OCI-LY7 (cell line): ENCODE measurements around the gene TMEM143. TPM values are rescaled to one million over a fixed set of nuclear protein-coding genes. Genes with fewer than 3 reads are reported as not detected.
A peak's percentile ranks its signal among the peaks of the same experiment; 100 is the strongest.

Experiments
- BruUV-seq: library from RNA; stranded (reverse); fragments of 400-500 nt; replicated peaks from 2 replicates; lab custom pipeline; 2021; lab: Mats Ljungman, UMichigan
- CTCF ChIA-PET: fragments of 300-600 bp; sonication (Branson Sonifier 250); formaldehyde crosslinking; loops from one replicate; lab custom pipeline; 2022; ENCODE audit warnings: antibody characterized with exemption; ENCODE audit not compliant: unreplicated experiment; lab: Charles Lee
- POLR2A ChIA-PET: fragments of 300-600 bp; sonication (Branson Sonifier 250); formaldehyde crosslinking; loops from one replicate; lab custom pipeline; 2022; ENCODE audit warnings: antibody characterized with exemption; lab: Charles Lee
- DNase-seq: peaks from one replicate; pipeline ENCODE4 v3.0.0-alpha.2; 2015; ENCODE audit warnings: low spot score
- H2AFZ ChIP-seq: fragments of 200-600 bp; sonication (generic), shearing (Covaris generic); 2 replicates; pipeline ENCODE4 v1.6.1; 2014; ENCODE audit warnings: mild to moderate bottlenecking, antibody characterized with exemption, low read length, moderate library complexity
- H3K27ac ChIP-seq: fragments of 200-600 bp; sonication (generic); 2 replicates; pipeline ENCODE4 v1.5.1; 2014; ENCODE audit warnings: mixed run types, low read depth, mild to moderate bottlenecking, moderate library complexity, low read length, inconsistent platforms; ENCODE audit not compliant: poor library complexity, severe bottlenecking
- H3K36me3 ChIP-seq: fragments of 200-600 bp; sonication (generic); 2 replicates; pipeline ENCODE4 v1.6.1; 2014; ENCODE audit warnings: mild to moderate bottlenecking, antibody characterized with exemption, low read length, moderate library complexity, mixed read lengths; ENCODE audit not compliant: insufficient read depth
- H3K4me1 ChIP-seq: fragments of 200-600 bp; sonication (generic); 2 replicates; pipeline ENCODE4 v1.5.1; 2014; ENCODE audit warnings: mild to moderate bottlenecking, low read length; ENCODE audit not compliant: insufficient read depth, poor library complexity, severe bottlenecking
- H3K4me2 ChIP-seq: fragments of 200-600 bp; sonication (generic); 2 replicates; pipeline ENCODE4 v1.6.1; 2014; ENCODE audit warnings: mild to moderate bottlenecking, low read length
- H3K4me3 ChIP-seq: fragments of 200-600 bp; sonication (generic); 2 replicates; pipeline ENCODE4 v1.5.1; 2014; ENCODE audit warnings: mild to moderate bottlenecking, low read depth, low read length; ENCODE audit not compliant: poor library complexity, severe bottlenecking
- H3K79me2 ChIP-seq: fragments of 200-600 bp; sonication (generic); 2 replicates; pipeline ENCODE4 v1.6.1; 2016; ENCODE audit warnings: low read depth, mild to moderate bottlenecking, low read length, moderate library complexity, mixed read lengths; ENCODE audit not compliant: insufficient read depth
- H3K9me2 ChIP-seq: fragments of 200-600 bp; sonication (generic); 2 replicates; pipeline ENCODE4 v1.6.1; 2016; ENCODE audit warnings: mild to moderate bottlenecking, low read length, mixed read lengths; ENCODE audit not compliant: insufficient read depth
- H3K9me3 ChIP-seq: fragments of 200-600 bp; sonication (generic); 2 replicates; pipeline ENCODE4 v1.6.1; 2014; ENCODE audit warnings: mild to moderate bottlenecking, mixed run types, low read length, mixed read lengths
- H4K20me1 ChIP-seq: fragments of 200-600 bp; sonication (generic); 2 replicates; pipeline ENCODE4 v1.6.1; 2014; ENCODE audit warnings: mild to moderate bottlenecking, antibody characterized with exemption, low read length, moderate library complexity, mixed read lengths; ENCODE audit not compliant: insufficient read depth
- EZH2phosphoT487 ChIP-seq: fragments of 200-600 bp; sonication (generic); IDR thresholded peaks from 2 replicates; pipeline ENCODE4 v1.6.1; 2018; ENCODE audit warnings: low read depth, borderline replicate concordance, mild to moderate bottlenecking, mixed run types, antibody characterized with exemption, low read length, moderate library complexity, mixed read lengths
- intact Hi-C: fragments of 100-400 bp; cut with micrococcal nuclease; formaldehyde crosslinking; loops from one replicate; pipeline ENCODE4 v1.10.0; 2022; ENCODE audit not compliant: unreplicated experiment
- total RNA-seq, 2 experiments: library from RNA; depleted of rRNA in 1 of 2; stranded (reverse); fragments of >200 nt in 1 of 2; shearing (Covaris generic) in 1 of 2; gene quantifications; 2 replicates each; pipeline ENCODE4 v1.2.3, GENCODE V29; 2014 to 2022
- TF ChIP-seq, protein P1 (sequence below): fragments of 200-600 bp; sonication (generic); conservative IDR thresholded peaks from 2 replicates; pipeline ENCODE4 v1.5.1; 2014; ENCODE audit warnings: mild to moderate bottlenecking, antibody characterized with exemption, low read length, moderate library complexity, mixed read lengths

TMEM143 gene
- total RNA-seq, 2 experiments from 2014 or later, result 31.1 to 31.4 TPM

- no TSS peak for BruUV-seq
- Histone ChIP-seq H3K4me1 (no peaks in the 10 kb centered on the region), H4K20me1 (no peaks in the 10 kb centered on the region), H3K9me2 (no peaks in the 10 kb centered on the region), H3K36me3 (no peaks in the 10 kb centered on the region), H2AFZ (no peak overlapping the region), H3K27ac (no peak overlapping the region), H3K79me2 (no peaks in the 10 kb centered on the region), H3K9me3 (no peaks in the 10 kb centered on the region), H3K4me3 (no peak overlapping the region), H3K4me2 (no peak overlapping the region)
- no peak for TF ChIP-seq EZH2phosphoT487
- TF ChIP-seq, protein P1, sequence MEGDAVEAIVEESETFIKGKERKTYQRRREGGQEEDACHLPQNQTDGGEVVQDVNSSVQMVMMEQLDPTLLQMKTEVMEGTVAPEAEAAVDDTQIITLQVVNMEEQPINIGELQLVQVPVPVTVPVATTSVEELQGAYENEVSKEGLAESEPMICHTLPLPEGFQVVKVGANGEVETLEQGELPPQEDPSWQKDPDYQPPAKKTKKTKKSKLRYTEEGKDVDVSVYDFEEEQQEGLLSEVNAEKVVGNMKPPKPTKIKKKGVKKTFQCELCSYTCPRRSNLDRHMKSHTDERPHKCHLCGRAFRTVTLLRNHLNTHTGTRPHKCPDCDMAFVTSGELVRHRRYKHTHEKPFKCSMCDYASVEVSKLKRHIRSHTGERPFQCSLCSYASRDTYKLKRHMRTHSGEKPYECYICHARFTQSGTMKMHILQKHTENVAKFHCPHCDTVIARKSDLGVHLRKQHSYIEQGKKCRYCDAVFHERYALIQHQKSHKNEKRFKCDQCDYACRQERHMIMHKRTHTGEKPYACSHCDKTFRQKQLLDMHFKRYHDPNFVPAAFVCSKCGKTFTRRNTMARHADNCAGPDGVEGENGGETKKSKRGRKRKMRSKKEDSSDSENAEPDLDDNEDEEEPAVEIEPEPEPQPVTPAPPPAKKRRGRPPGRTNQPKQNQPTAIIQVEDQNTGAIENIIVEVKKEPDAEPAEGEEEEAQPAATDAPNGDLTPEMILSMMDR, result peak; percentile 96
- intact Hi-C loops, result no loop called here
- peak; percentile 69 for DNase-seq
- CTCF ChIA-PET, result interaction anchor here (0.6 kb wide), 1 partner anchor 39 kb away, joined by 3 read pairs; no protein-coding TSS in a partner anchor
- POLR2A ChIA-PET, result no interaction called here
These were observed 12.4 kb downstream of the TMEM143 start for GRCh38 chr19:48351341-48351752.

DNA sequence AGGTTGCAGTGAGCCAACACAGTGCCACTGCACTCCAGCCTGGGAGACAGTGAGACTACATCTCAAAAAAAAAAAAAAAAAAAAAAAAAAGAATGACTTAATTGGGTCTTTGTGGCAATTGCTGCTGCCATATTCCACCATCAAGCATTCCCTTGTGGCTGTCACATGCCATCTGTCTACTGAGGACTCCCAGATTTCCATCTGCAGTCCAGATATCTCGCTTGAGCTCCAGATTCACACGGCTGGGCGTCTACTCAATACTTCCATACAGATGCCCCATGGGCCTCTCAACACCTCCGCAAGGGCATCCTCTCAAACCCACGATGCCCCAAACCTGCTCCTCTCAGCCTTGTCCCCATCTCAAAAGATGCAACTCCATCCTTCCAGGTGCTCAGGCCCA lies 12.9 kb downstream of the TMEM143 start:
- Histone ChIP-seq H2AFZ (no peak overlapping the region), H3K9me2 (no peaks in the 10 kb centered on the region), H3K4me2 (no peak overlapping the region), H3K36me3 (no peaks in the 10 kb centered on the region), H3K9me3 (no peaks in the 10 kb centered on the region), H3K79me2 (no peaks in the 10 kb centered on the region), H4K20me1 (no peaks in the 10 kb centered on the region), H3K27ac (no peak overlapping the region), H3K4me1 (no peaks in the 10 kb centered on the region), H3K4me3 (no peak overlapping the region)
- DNase-seq, result no peak
- ChIA-PET CTCF (interaction anchor here (0.6 kb wide), 1 partner anchor 40 kb away, joined by 3 read pairs; no protein-coding TSS in a partner anchor), POLR2A (no interaction called here)
- no TSS peak for BruUV-seq
- TF ChIP-seq, protein P1, result no peak
- TF ChIP-seq EZH2phosphoT487, result no peak
- intact Hi-C loops, result no loop called here

DNA sequence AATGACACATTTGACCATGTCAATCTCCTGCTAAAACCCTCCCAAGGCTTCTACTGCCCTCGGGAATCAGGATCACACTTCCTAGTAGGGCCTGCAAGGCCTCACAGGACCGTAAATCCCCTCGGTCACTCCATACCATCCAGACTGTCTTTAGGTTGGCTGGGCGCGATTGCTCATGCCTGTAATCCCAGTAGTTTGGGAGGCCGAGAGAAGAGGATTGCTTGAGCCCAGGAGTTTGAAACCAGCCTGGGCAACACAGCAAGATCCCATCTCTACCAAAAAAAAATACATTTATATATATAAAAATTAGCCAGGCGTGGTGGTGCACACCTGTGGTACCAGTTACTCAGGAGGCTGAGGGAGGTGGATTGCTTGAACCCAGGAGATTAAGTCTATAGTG lies 15.0 kb downstream of the TMEM143 start:
- CTCF ChIA-PET, result no interaction called here
- POLR2A ChIA-PET, result no interaction called here
- DNase-seq, result no peak
- Histone ChIP-seq H3K36me3 (no peaks in the 10 kb centered on the region; the same call in 1 of the 2 replicates), H3K9me3 (no peaks in the 10 kb centered on the region), H3K4me3 (no peak overlapping the region), H3K79me2 (no peaks in the 10 kb centered on the region), H3K4me2 (no peak overlapping the region), H3K4me1 (no peaks in the 10 kb centered on the region), H3K27ac (no peak overlapping the region), H4K20me1 (no peaks in the 10 kb centered on the region), H3K9me2 (no peaks in the 10 kb centered on the region), H2AFZ (no peak overlapping the region)
- BruUV-seq, result no TSS peak
- intact Hi-C loops, result no loop called here
- TF ChIP-seq, protein P1, result no peak
- TF ChIP-seq EZH2phosphoT487, result no peak
